DND-41 (cell line): ENCODE measurements around the gene CCDC102B.

Experiments
- ATAC-seq: fragments of 200-7000 bp; cut with Tn5 transposase; 3 replicates; pipeline ENCODE4 v1.9.1; 2021; ENCODE audit warnings: low read depth; ENCODE audit not compliant: insufficient read depth
- DNase-seq: peaks from one replicate; pipeline ENCODE4 v3.0.0-alpha.2; 2020
- H2AFZ ChIP-seq: 2 replicates; pipeline ENCODE4 v1.6.0; 2012; ENCODE audit warnings: low read depth, low read length
- H3K27ac ChIP-seq: 2 replicates; pipeline ENCODE4 v1.5.1; 2012; ENCODE audit warnings: low read length, inconsistent platforms
- H3K27me3 ChIP-seq: fragments of 200-600 bp; sonication (generic); 2 replicates; pipeline ENCODE4 v1.6.0; 2012; ENCODE audit warnings: low read length, mild to moderate bottlenecking, inconsistent platforms; ENCODE audit not compliant: insufficient read depth, poor library complexity
- H3K36me3 ChIP-seq: 2 replicates; pipeline ENCODE4 v1.5.1; 2012; ENCODE audit warnings: low read length, inconsistent platforms; ENCODE audit not compliant: insufficient read depth
- H3K4me1 ChIP-seq: 2 replicates; pipeline ENCODE4 v1.5.1; 2012; ENCODE audit warnings: mild to moderate bottlenecking, low read length; ENCODE audit not compliant: insufficient read depth
- H3K4me2 ChIP-seq: 2 replicates; pipeline ENCODE4 v1.6.0; 2012; ENCODE audit warnings: mild to moderate bottlenecking, moderate library complexity, low read length, inconsistent platforms; ENCODE audit not compliant: insufficient read depth
- H3K4me3 ChIP-seq, 2 experiments: fragments of 200-600 bp in 1 of 2; shearing (Covaris generic) in 1 of 2; 2 replicates each; pipeline ENCODE4 v1.5.1; 2012 to 2016; ENCODE audit warnings: inconsistent platforms in 2 of 2, low read length in 2 of 2, mild to moderate bottlenecking in 2 of 2, low read depth in 1 of 2, moderate library complexity in 1 of 2
- H3K79me2 ChIP-seq: 2 replicates; pipeline ENCODE4 v1.6.0; 2012; ENCODE audit warnings: low read length, inconsistent platforms; ENCODE audit not compliant: insufficient read depth
- H3K9ac ChIP-seq: 2 replicates; pipeline ENCODE4 v1.6.0; 2012; ENCODE audit warnings: low read depth, mild to moderate bottlenecking, inconsistent platforms, low read length, moderate library complexity
- H3K9me3 ChIP-seq: 2 replicates; pipeline ENCODE4 v1.5.1; 2012; ENCODE audit warnings: low read length, moderate library complexity, mild to moderate bottlenecking, inconsistent platforms; ENCODE audit not compliant: insufficient read depth, severe bottlenecking
- H4K20me1 ChIP-seq: 2 replicates; pipeline ENCODE4 v1.6.0; 2012; ENCODE audit warnings: low read length; ENCODE audit not compliant: insufficient read depth
- CTCF ChIP-seq: IDR thresholded peaks from 2 replicates; pipeline ENCODE4 v1.5.1; 2012; ENCODE audit warnings: borderline replicate concordance, low read length, moderate library complexity, mild to moderate bottlenecking; ENCODE audit not compliant: poor library complexity, severe bottlenecking; ENCODE audit errors: extremely low read depth
- EZH2 ChIP-seq: IDR thresholded peaks from 3 replicates; pipeline ENCODE4 v1.6.1; 2012; ENCODE audit warnings: borderline replicate concordance, low read depth, mild to moderate bottlenecking, moderate library complexity, low read length, inconsistent platforms; ENCODE audit not compliant: severe bottlenecking

CCDC102B gene

GRCh38 chr18:68944330-68944729 lies 146.4 kb downstream of the CCDC102B start:
- Histone ChIP-seq H3K27ac (no peak overlapping the region), H3K79me2 (no peaks in the 10 kb centered on the region), H3K4me1 (no peaks in the 10 kb centered on the region), H3K4me3 (no peak overlapping the region), H3K27me3 (no peaks in the 10 kb centered on the region), H4K20me1 (no peaks in the 10 kb centered on the region), H2AFZ (no peak overlapping the region), H3K9me3 (no peaks in the 10 kb centered on the region), H3K4me2 (no peak overlapping the region), H3K36me3 (no peaks in the 10 kb centered on the region), H3K9ac (no peak overlapping the region)
- no peak for TF ChIP-seq CTCF
- no peak for TF ChIP-seq EZH2
- DNase-seq = no peak
- no peak for ATAC-seq

- Histone ChIP-seq H3K9ac (no peak overlapping the region), H3K4me2 (no peak overlapping the region), H3K79me2 (no peaks in the 10 kb centered on the region), H3K36me3 (no peaks in the 10 kb centered on the region), H4K20me1 (no peaks in the 10 kb centered on the region), H3K4me3 (no peak overlapping the region), H3K4me1 (no peaks in the 10 kb centered on the region), H3K9me3 (no peaks in the 10 kb centered on the region), H3K27ac (no peak overlapping the region), H2AFZ (no peak overlapping the region), H3K27me3 (no peaks in the 10 kb centered on the region)
- DNase-seq (no peak), ATAC-seq (no peak)
- TF ChIP-seq CTCF (no peak), EZH2 (no peak)
Measured at GRCh38 chr18:68944826-68945225, 146.9 kb downstream of the CCDC102B start.

GRCh38 chr18:68948622-68949021 lies 150.7 kb downstream of the CCDC102B start:
- H3K27ac ChIP-seq = no peak overlapping the region
- H3K4me3 ChIP-seq = no peak overlapping the region
- no peak overlapping the region for H3K4me2 ChIP-seq
- H3K27me3 ChIP-seq = no peaks in the 10 kb centered on the region
- H3K9me3 ChIP-seq = no peaks in the 10 kb centered on the region
- DNase-seq (no peak), ATAC-seq (no peak)
- no peak overlapping the region for H3K9ac ChIP-seq
- H3K4me1 ChIP-seq = no peaks in the 10 kb centered on the region
- no peak overlapping the region for H2AFZ ChIP-seq
- no peaks in the 10 kb centered on the region for H3K79me2 ChIP-seq
- no peaks in the 10 kb centered on the region for H4K20me1 ChIP-seq
- TF ChIP-seq CTCF (no peak), EZH2 (no peak)
- no peaks in the 10 kb centered on the region for H3K36me3 ChIP-seq

GRCh38 chr18:68954738-68955137 lies 156.9 kb downstream of the CCDC102B start:
- Histone ChIP-seq H3K79me2 (no peaks in the 10 kb centered on the region), H3K27me3 (no peaks in the 10 kb centered on the region), H3K9me3 (no peaks in the 10 kb centered on the region), H3K36me3 (no peaks in the 10 kb centered on the region), H2AFZ (no peak overlapping the region), H3K9ac (no peak overlapping the region), H4K20me1 (no peaks in the 10 kb centered on the region), H3K4me3 (no peak overlapping the region), H3K4me1 (no peaks in the 10 kb centered on the region), H3K4me2 (no peak overlapping the region), H3K27ac (no peak overlapping the region)
- DNase-seq (no peak), ATAC-seq (no peak)
- TF ChIP-seq EZH2 = no peak
- TF ChIP-seq CTCF = no peak
